Thyroid gland (tissue), 4 donors: ENCODE measurements around the gene PNPLA3.

ENCODE experiments used
- CTCF ChIP-seq, 6 experiments: fragments of 200-600 bp in 3 of 6; fragments of 450-650 bp in 3 of 6; sonication (generic) in 3 of 6; IDR thresholded peaks; one replicate each; pipeline ENCODE4 v1.5.1; 2016 to 2019; ENCODE audit warnings: antibody characterized with exemption in 6 of 6, mild to moderate bottlenecking in 2 of 6, inconsistent platforms in 1 of 6, moderate library complexity in 1 of 6
- POLR2A ChIP-seq, 2 donors: fragments of 450-650 bp; IDR thresholded peaks; one replicate each; pipeline ENCODE4 v1.6.1; 2017; ENCODE audit warnings: antibody characterized with exemption in 2 of 2, mild to moderate bottlenecking in 2 of 2, moderate library complexity in 1 of 2

DNA sequence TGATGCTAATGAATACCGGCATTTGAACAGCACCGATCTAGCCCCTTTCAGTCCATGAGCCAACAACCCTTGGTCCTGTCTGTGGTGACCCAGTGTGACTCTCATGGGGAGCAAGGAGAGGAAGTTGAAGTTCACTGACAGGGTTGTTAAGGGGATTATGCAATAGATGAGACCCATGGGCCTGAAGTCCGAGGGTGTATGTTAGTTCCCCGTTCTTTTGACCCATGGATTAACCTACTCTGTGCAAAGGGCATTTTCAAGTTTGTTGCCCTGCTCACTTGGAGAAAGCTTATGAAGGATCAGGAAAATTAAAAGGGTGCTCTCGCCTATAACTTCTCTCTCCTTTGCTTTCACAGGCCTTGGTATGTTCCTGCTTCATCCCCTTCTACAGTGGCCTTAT is 4.9 kb downstream of the PNPLA3 start:
- TF ChIP-seq POLR2A (IDR thresholded peaks at IDR 0.05) (no peak), CTCF (IDR thresholded peaks at IDR 0.05) (no peak)
